ENCODE measurements around the gene PRKCZ.

The PRKCZ gene

DNA sequence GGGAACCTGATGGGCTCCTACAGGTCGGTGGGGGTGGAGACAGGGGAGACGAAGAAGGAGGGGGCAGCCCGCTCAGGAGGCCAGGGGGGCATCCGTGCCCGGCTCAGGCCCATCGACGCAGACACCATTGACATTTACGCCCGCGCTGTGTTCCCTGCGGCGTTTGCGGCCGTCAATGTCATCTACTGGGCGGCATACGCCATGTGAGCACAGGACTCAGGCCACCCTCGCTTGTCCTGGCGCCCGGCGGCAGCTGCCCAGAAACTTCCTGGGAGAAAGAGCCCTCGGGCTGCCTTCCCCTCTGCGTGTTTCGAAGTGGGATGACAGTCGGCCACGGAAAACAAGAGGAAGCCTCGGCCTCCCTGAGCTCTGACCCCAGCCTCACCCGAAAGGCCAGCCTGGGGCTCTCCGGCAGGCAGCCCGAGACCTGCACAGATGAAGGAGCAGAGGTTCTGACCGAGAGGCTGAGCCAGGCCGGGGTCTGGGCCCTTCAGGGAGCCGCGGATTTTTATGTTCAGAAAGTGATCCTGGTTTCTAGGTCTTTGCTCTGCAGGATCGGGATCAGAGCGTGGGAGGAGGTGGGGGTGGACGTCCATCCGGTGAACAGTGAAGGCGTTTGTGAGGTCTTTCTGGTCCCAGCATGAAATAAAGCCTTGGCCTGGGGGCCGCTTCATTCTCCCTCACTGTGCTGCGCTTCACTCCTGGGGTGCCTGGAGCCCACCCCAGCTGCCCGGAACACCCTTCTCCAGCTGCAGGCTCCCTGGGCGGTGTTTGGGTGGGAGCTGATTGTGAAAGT, 19.9 kb upstream of the PRKCZ start:
- TF ChIP-seq GABPA (IDR thresholded peaks at IDR 0.05; ENCODE audit: low read depth) (no peak), POLR2AphosphoS5 (IDR thresholded peaks at IDR 0.05; ENCODE audit: low read depth) (no peak), SPI1 (IDR thresholded peaks at IDR 0.05; ENCODE audit: borderline replicate concordance, low read depth) (no peak)
- TF ChIP-seq, protein P1, sequence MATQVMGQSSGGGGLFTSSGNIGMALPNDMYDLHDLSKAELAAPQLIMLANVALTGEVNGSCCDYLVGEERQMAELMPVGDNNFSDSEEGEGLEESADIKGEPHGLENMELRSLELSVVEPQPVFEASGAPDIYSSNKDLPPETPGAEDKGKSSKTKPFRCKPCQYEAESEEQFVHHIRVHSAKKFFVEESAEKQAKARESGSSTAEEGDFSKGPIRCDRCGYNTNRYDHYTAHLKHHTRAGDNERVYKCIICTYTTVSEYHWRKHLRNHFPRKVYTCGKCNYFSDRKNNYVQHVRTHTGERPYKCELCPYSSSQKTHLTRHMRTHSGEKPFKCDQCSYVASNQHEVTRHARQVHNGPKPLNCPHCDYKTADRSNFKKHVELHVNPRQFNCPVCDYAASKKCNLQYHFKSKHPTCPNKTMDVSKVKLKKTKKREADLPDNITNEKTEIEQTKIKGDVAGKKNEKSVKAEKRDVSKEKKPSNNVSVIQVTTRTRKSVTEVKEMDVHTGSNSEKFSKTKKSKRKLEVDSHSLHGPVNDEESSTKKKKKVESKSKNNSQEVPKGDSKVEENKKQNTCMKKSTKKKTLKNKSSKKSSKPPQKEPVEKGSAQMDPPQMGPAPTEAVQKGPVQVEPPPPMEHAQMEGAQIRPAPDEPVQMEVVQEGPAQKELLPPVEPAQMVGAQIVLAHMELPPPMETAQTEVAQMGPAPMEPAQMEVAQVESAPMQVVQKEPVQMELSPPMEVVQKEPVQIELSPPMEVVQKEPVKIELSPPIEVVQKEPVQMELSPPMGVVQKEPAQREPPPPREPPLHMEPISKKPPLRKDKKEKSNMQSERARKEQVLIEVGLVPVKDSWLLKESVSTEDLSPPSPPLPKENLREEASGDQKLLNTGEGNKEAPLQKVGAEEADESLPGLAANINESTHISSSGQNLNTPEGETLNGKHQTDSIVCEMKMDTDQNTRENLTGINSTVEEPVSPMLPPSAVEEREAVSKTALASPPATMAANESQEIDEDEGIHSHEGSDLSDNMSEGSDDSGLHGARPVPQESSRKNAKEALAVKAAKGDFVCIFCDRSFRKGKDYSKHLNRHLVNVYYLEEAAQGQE (IDR thresholded peaks at IDR 0.05; ENCODE audit: insufficient replicate concordance, low read depth) = no peak
- TF ChIP-seq, protein P2, sequence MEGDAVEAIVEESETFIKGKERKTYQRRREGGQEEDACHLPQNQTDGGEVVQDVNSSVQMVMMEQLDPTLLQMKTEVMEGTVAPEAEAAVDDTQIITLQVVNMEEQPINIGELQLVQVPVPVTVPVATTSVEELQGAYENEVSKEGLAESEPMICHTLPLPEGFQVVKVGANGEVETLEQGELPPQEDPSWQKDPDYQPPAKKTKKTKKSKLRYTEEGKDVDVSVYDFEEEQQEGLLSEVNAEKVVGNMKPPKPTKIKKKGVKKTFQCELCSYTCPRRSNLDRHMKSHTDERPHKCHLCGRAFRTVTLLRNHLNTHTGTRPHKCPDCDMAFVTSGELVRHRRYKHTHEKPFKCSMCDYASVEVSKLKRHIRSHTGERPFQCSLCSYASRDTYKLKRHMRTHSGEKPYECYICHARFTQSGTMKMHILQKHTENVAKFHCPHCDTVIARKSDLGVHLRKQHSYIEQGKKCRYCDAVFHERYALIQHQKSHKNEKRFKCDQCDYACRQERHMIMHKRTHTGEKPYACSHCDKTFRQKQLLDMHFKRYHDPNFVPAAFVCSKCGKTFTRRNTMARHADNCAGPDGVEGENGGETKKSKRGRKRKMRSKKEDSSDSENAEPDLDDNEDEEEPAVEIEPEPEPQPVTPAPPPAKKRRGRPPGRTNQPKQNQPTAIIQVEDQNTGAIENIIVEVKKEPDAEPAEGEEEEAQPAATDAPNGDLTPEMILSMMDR (IDR thresholded peaks at IDR 0.05; ENCODE audit: insufficient read depth, low read length) = no peak
- Histone ChIP-seq H3K27ac (replicated peaks) (no peak overlapping the region), H3K4me3 (replicated peaks; ENCODE audit: insufficient read depth, low read length) (no peak overlapping the region), H3K27me3 (ENCODE audit: insufficient read depth, poor library complexity, severe bottlenecking) (peaks cover 7% of the 10 kb centered on the region)
- DNase-seq (ENCODE audit: low read depth in 1 of 2, low spot score in 1 of 2) = no peak

GRCh38 chr1:2031546-2032540, 18.4 kb upstream of the PRKCZ start:
- no peak for DNase-seq (ENCODE audit: low read depth in 1 of 2, low spot score in 1 of 2)
- Histone ChIP-seq H3K27me3 (ENCODE audit: insufficient read depth, poor library complexity, severe bottlenecking) (no peaks in the 10 kb centered on the region), H3K4me3 (replicated peaks; ENCODE audit: insufficient read depth, low read length) (no peak overlapping the region), H3K27ac (replicated peaks) (no peak overlapping the region)
- TF ChIP-seq, protein P1 (IDR thresholded peaks at IDR 0.05; ENCODE audit: insufficient replicate concordance, low read depth) = no peak
- TF ChIP-seq POLR2AphosphoS5 (IDR thresholded peaks at IDR 0.05; ENCODE audit: low read depth) (no peak), GABPA (IDR thresholded peaks at IDR 0.05; ENCODE audit: low read depth) (no peak), SPI1 (IDR thresholded peaks at IDR 0.05; ENCODE audit: borderline replicate concordance, low read depth) (no peak)
- TF ChIP-seq, protein P2 (IDR thresholded peaks at IDR 0.05; ENCODE audit: insufficient read depth, low read length) = no peak

- Histone ChIP-seq H3K27ac (replicated peaks) (no peak overlapping the region), H3K27me3 (ENCODE audit: insufficient read depth, poor library complexity, severe bottlenecking) (no peaks in the 10 kb centered on the region), H3K4me3 (replicated peaks; ENCODE audit: insufficient read depth, low read length) (no peak overlapping the region)
- TF ChIP-seq, protein P2 (IDR thresholded peaks at IDR 0.05; ENCODE audit: insufficient read depth, low read length) = no peak
- TF ChIP-seq POLR2AphosphoS5 (IDR thresholded peaks at IDR 0.05; ENCODE audit: low read depth) = no peak
- TF ChIP-seq, protein P1 (IDR thresholded peaks at IDR 0.05; ENCODE audit: insufficient replicate concordance, low read depth) = no peak
- no peak for TF ChIP-seq GABPA (IDR thresholded peaks at IDR 0.05; ENCODE audit: low read depth)
- TF ChIP-seq SPI1 (IDR thresholded peaks at IDR 0.05; ENCODE audit: borderline replicate concordance, low read depth) = no peak
- no peak for DNase-seq (ENCODE audit: low read depth in 1 of 2, low spot score in 1 of 2)
Measured at GRCh38 chr1:2032737-2033136, 17.5 kb upstream of the PRKCZ start.

Measured in HL-60 (cell line).